COLO668 (cell line): ENCODE data around the gene TTPAL.

ENCODE experiments used
- DNase-seq: peaks from one replicate; lab custom pipeline; 2025; ENCODE audit not compliant: unreplicated experiment; lab: John Stamatoyannopoulos, UW

Gene TTPAL

GRCh38 chr20:44495802-44496481 lies 20.3 kb downstream of the TTPAL start:
- no peak for DNase-seq

GRCh38 chr20:44496976-44497375 lies 21.3 kb downstream of the TTPAL start:
- DNase-seq, result no peak

- no peak for DNase-seq
Measured at GRCh38 chr20:44497761-44498160, 22.1 kb downstream of the TTPAL start.

GRCh38 chr20:44500221-44500620 lies 24.5 kb downstream of the TTPAL start:
- no peak for DNase-seq

- DNase-seq, result no peak
Measured at GRCh38 chr20:44501448-44501847, 25.8 kb downstream of the TTPAL start.

- no peak for DNase-seq
Measured at GRCh38 chr20:44502968-44503367, 27.3 kb downstream of the TTPAL start.

- no peak for DNase-seq
Measured at GRCh38 chr20:44504402-44505307, 29.0 kb downstream of the TTPAL start.

- no peak for DNase-seq
Measured at GRCh38 chr20:44509762-44510161, 34.1 kb downstream of the TTPAL start.

GRCh38 chr20:44513871-44514270 lies 38.2 kb downstream of the TTPAL start:
- DNase-seq, result no peak

- DNase-seq, result no peak
Measured at GRCh38 chr20:44516491-44516890, 40.8 kb downstream of the TTPAL start.

- no peak for DNase-seq
Measured at GRCh38 chr20:44517454-44517853, 41.8 kb downstream of the TTPAL start.

- DNase-seq, result no peak
Measured at GRCh38 chr20:44518248-44518647, 42.6 kb downstream of the TTPAL start.

GRCh38 chr20:44520881-44521280 lies 45.2 kb downstream of the TTPAL start:
- no peak for DNase-seq

GRCh38 chr20:44521484-44522481 lies 46.1 kb downstream of the TTPAL start, which contains the start of gene SERINC3:
SERINC3 (minus strand) TSS chr20:44522070; CDS start chr20:44521951, 119 bp downstream.
- peak; percentile 97 for DNase-seq

- no peak for DNase-seq
Measured at GRCh38 chr20:44522841-44523240, 47.2 kb downstream of the TTPAL start.

- no peak for DNase-seq
Measured at GRCh38 chr20:44523746-44524145, 48.1 kb downstream of the TTPAL start.

- DNase-seq, result no peak
Measured at GRCh38 chr20:44526129-44526528, 50.5 kb downstream of the TTPAL start.

- no peak for DNase-seq
Measured at GRCh38 chr20:44527716-44528199, 52.1 kb downstream of the TTPAL start.

GRCh38 chr20:44528309-44528708 lies 52.6 kb downstream of the TTPAL start:
- DNase-seq, result no peak

- DNase-seq, result no peak
Measured at GRCh38 chr20:44532259-44532980, 56.7 kb downstream of the TTPAL start.
